Measurements from ENCODE around the gene FZD1. TPM values are rescaled to one million over a fixed set of nuclear protein-coding genes. Genes with fewer than 3 reads are reported as not detected.

FZD1 gene
- polyA plus RNA-seq, 12 donors = 10.7 to 18.2 (median 15.0) TPM; not detected in 1

GRCh38 chr7:91251877-91252276 is 12.4 kb upstream of the FZD1 start:
- DNase-seq = no peak

GRCh38 chr7:91263384-91264045 is 718 bp upstream of the FZD1 start:
- DNase-seq = peak; percentile 78

GRCh38 chr7:91264924-91265681 is 870 bp downstream of the FZD1 start:
- peak; percentile 67 for DNase-seq

- peak; percentile 47 for DNase-seq
Observed at GRCh38 chr7:91265693-91266066, 1.4 kb downstream of the FZD1 start.

- DNase-seq = peak; percentile 47
Observed at GRCh38 chr7:91266067-91266688, 1.9 kb downstream of the FZD1 start.

GRCh38 chr7:91266689-91267090 is 2.5 kb downstream of the FZD1 start:
- DNase-seq = no peak

- peak; percentile 43 for DNase-seq
Observed at GRCh38 chr7:91267171-91267955, 3.1 kb downstream of the FZD1 start.

- no peak for DNase-seq
Observed at GRCh38 chr7:91270372-91270771, 6.1 kb downstream of the FZD1 start.

- DNase-seq = no peak
Observed at GRCh38 chr7:91276909-91277308, 12.7 kb downstream of the FZD1 start.

GRCh38 chr7:91280185-91280584 is 16.0 kb downstream of the FZD1 start:
- no peak for DNase-seq

- no peak for DNase-seq
Observed at GRCh38 chr7:91280604-91281003, 16.4 kb downstream of the FZD1 start.

- DNase-seq = no peak
Observed at GRCh38 chr7:91285696-91286355, 21.6 kb downstream of the FZD1 start.

GRCh38 chr7:91286432-91286831 is 22.2 kb downstream of the FZD1 start:
- no peak for DNase-seq

GRCh38 chr7:91287371-91288084 is 23.3 kb downstream of the FZD1 start:
- peak; percentile 45 for DNase-seq

GRCh38 chr7:91288208-91288824 is 24.1 kb downstream of the FZD1 start:
- DNase-seq = no peak

GRCh38 chr7:91289633-91290254 is 25.5 kb downstream of the FZD1 start:
- no peak for DNase-seq

GRCh38 chr7:91291302-91291701 is 27.1 kb downstream of the FZD1 start:
- no peak for DNase-seq

- DNase-seq = no peak
Observed at GRCh38 chr7:91291902-91292301, 27.7 kb downstream of the FZD1 start.

GRCh38 chr7:91292506-91292905 is 28.3 kb downstream of the FZD1 start:
- no peak for DNase-seq

GRCh38 chr7:91293136-91293535 is 28.9 kb downstream of the FZD1 start:
- no peak for DNase-seq
